ENCODE data around the gene NTM.

DNA sequence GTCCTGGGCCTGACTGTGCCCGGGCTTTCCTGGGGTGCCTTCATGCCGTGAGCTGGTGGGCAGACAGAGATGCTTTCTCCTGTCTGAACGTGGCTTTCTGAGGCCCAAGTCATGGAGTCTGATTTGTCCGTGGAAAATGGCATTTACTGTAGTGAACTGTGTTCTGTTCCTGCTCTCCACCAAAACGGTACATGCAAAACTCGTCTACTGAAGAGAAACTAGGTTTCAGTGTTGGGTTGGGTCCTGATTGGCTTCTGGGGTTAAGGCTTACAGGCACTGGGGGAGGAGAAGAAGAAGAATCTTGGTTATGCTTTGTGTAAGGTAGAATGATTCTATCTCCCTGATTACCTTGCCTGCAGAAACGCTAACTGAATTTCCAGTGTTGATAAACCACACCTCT is 541.7 kb downstream of the NTM start:
- TF ChIP-seq, protein P1, sequence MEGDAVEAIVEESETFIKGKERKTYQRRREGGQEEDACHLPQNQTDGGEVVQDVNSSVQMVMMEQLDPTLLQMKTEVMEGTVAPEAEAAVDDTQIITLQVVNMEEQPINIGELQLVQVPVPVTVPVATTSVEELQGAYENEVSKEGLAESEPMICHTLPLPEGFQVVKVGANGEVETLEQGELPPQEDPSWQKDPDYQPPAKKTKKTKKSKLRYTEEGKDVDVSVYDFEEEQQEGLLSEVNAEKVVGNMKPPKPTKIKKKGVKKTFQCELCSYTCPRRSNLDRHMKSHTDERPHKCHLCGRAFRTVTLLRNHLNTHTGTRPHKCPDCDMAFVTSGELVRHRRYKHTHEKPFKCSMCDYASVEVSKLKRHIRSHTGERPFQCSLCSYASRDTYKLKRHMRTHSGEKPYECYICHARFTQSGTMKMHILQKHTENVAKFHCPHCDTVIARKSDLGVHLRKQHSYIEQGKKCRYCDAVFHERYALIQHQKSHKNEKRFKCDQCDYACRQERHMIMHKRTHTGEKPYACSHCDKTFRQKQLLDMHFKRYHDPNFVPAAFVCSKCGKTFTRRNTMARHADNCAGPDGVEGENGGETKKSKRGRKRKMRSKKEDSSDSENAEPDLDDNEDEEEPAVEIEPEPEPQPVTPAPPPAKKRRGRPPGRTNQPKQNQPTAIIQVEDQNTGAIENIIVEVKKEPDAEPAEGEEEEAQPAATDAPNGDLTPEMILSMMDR (IDR thresholded peaks at IDR 0.05; ENCODE audit: low read length): no peak
- no peak for TF ChIP-seq EZH2 (IDR thresholded peaks at IDR 0.05; ENCODE audit: borderline replicate concordance, low read length)

Measured in OCI-LY1 (cell line).